ENCODE data around the gene PLEKHO2. TPM values are rescaled to one million over a fixed set of nuclear protein-coding genes. Genes with fewer than 3 reads are reported as not detected.

PLEKHO2 gene
- total RNA-seq, 4 donors from 2014 or later: 41.5 to 103 (median 51.2) TPM

- Histone ChIP-seq H3K27ac (replicated peaks in 1 of 4) (peak within 1 kb of the TSS; percentile 66 to 76 (median 73)), H3K36me3 (no peaks in the 10 kb centered on the region), H3K9me3 (no peaks in the 10 kb centered on the region), H3K27me3 (no peaks in the 10 kb centered on the region), H3K4me3 (peak within 1 kb of the TSS; percentile 65 to 84 (median 66)), H3K4me1 (peaks cover 5 to 26% (median 22%) of the 10 kb centered on the region in 4 donors)
- intact Hi-C loops (cut with DNase I): no loop called here
- DNase-seq (ENCODE audit: extremely low spot score): no peak
- 7% methylated on average over 13 of the region's 72 CpGs for WGBS
- TF ChIP-seq POLR2A (IDR thresholded peaks at IDR 0.05; ENCODE audit: low read depth): no peak
- peak; percentile 30 to 68 for TF ChIP-seq POLR2AphosphoS5 (IDR thresholded peaks at IDR 0.05)
- TF ChIP-seq EP300 (IDR thresholded peaks at IDR 0.05): no peak
These were observed 69.8 kb downstream of the PLEKHO2 start, which contains the start of gene ANKDD1A for GRCh38 chr15:64911311-64912186. ANKDD1A (plus strand) TSS chr15:64911902; CDS start chr15:64911931, 29 bp downstream.

GRCh38 chr15:64912379-64913325 is 70.9 kb downstream of the PLEKHO2 start:
- Histone ChIP-seq H3K36me3 (no peaks in the 10 kb centered on the region), H3K9me3 (no peaks in the 10 kb centered on the region), H3K4me3 (peak overlapping the region; percentile 65 to 84 (median 66)), H3K4me1 (peaks cover 5 to 26% (median 22%) of the 10 kb centered on the region in 4 donors), H3K27ac (replicated peaks in 1 of 4) (peak overlapping the region in 2 of 4 donors; percentile 66 to 74), H3K27me3 (no peaks in the 10 kb centered on the region)
- intact Hi-C loops (cut with DNase I): no loop called here
- WGBS: 88% methylated on average over 7 of the region's 15 CpGs
- DNase-seq (ENCODE audit: extremely low spot score): no peak
- TF ChIP-seq CTCF (IDR thresholded peaks at IDR 0.05) (no peak), POLR2AphosphoS5 (IDR thresholded peaks at IDR 0.05) (no peak), EP300 (IDR thresholded peaks at IDR 0.05) (no peak), POLR2A (IDR thresholded peaks at IDR 0.05; ENCODE audit: low read depth) (no peak)

- Histone ChIP-seq H3K27me3 (no peaks in the 10 kb centered on the region), H3K4me3 (no peak overlapping the region), H3K4me1 (peaks cover 5 to 25% (median 21%) of the 10 kb centered on the region in 4 donors), H3K27ac (replicated peaks in 1 of 4) (no peak overlapping the region), H3K36me3 (no peaks in the 10 kb centered on the region), H3K9me3 (no peaks in the 10 kb centered on the region)
- TF ChIP-seq EP300 (IDR thresholded peaks at IDR 0.05): no peak
- no peak for TF ChIP-seq POLR2AphosphoS5 (IDR thresholded peaks at IDR 0.05)
- TF ChIP-seq POLR2A (IDR thresholded peaks at IDR 0.05; ENCODE audit: low read depth): no peak
- no peak for TF ChIP-seq CTCF (IDR thresholded peaks at IDR 0.05)
- intact Hi-C loops (cut with DNase I): no loop called here
- no peak for DNase-seq (ENCODE audit: extremely low spot score)
- 70% methylated on average over 13 of the region's 13 CpGs for WGBS
These were observed 74.0 kb downstream of the PLEKHO2 start for GRCh38 chr15:64915518-64916227.

- H3K27ac ChIP-seq (replicated peaks in 1 of 4): no peak overlapping the region
- H3K4me3 ChIP-seq: no peak overlapping the region
- no peak for TF ChIP-seq POLR2AphosphoS5 (IDR thresholded peaks at IDR 0.05)
- no peak for TF ChIP-seq EP300 (IDR thresholded peaks at IDR 0.05)
- TF ChIP-seq POLR2A (IDR thresholded peaks at IDR 0.05; ENCODE audit: low read depth): no peak
- no peak for TF ChIP-seq CTCF (IDR thresholded peaks at IDR 0.05)
- H3K9me3 ChIP-seq: no peaks in the 10 kb centered on the region
- no peaks in the 10 kb centered on the region for H3K36me3 ChIP-seq
- no peak for DNase-seq (ENCODE audit: extremely low spot score)
- H3K27me3 ChIP-seq: no peaks in the 10 kb centered on the region
- H3K4me1 ChIP-seq: peaks cover 2 to 19% (median 15%) of the 10 kb centered on the region in 4 donors
- WGBS: 100% methylated on average over 2 of the region's 2 CpGs
- intact Hi-C loops (cut with DNase I): no loop called here
These were observed 74.7 kb downstream of the PLEKHO2 start for GRCh38 chr15:64916365-64916764.

Data from esophagus muscularis mucosa (tissue), 4 donors.